Measurements from ENCODE around the gene TULP4. TPM values are rescaled to one million over a fixed set of nuclear protein-coding genes. Genes with fewer than 3 reads are reported as not detected.

The TULP4 gene
- total and polyA plus RNA-seq, 2 of the 8 experiments (the other 6 are each of a cell fraction or from before 2014, with no cell fraction given): 7.7 to 51.6 TPM

- Histone ChIP-seq H2AFZ (ENCODE audit: low read length) (no peak overlapping the region), H2BK15ac (ENCODE audit: low read length) (no peak overlapping the region), H2AK5ac (ENCODE audit: low read depth, low read length) (no peak overlapping the region), H3K4me1 (replicated peaks in 1 of 4; ENCODE audit: control insufficient read depth in 3 of 4, insufficient read depth in 4 of 4, low read length in 3 of 4) (peaks cover 10 to 18% (median 15%) of the 10 kb centered on the region in 4 experiments; a peak in 6 of 7 replicates), H4K91ac (replicated peaks; ENCODE audit: insufficient read length, low read length) (no peak overlapping the region), H3K9ac (replicated peaks in 1 of 4; ENCODE audit: extremely low read depth in 1 of 4, low read depth in 3 of 4, low read length in 3 of 4) (peak overlapping the region in 2 of 4 experiments; percentile 24 to 42; a peak in 4 of 7 replicates), H3K79me1 (ENCODE audit: low read depth, low read length) (peaks cover 4% of the 10 kb centered on the region; the same call in 1 of the 2 replicates), H3K4me2 (ENCODE audit: insufficient read depth in 1 of 2, low read depth in 2 of 2, low read length in 2 of 2) (no peak overlapping the region), H3K36me3 (ENCODE audit: control insufficient read depth in 2 of 4, insufficient read depth in 4 of 4, low read length in 3 of 4) (no peaks in the 10 kb centered on the region), H3K56ac (replicated peaks; ENCODE audit: insufficient read length, low read depth, low read length) (no peak overlapping the region), H3K9me3 (ENCODE audit: insufficient read depth in 2 of 2, low read depth in 1 of 2, low read length in 1 of 2) (no peaks in the 10 kb centered on the region), H2BK120ac (replicated peaks; ENCODE audit: low read depth, low read length) (no peak overlapping the region), H3K23me2 (ENCODE audit: low read depth, low read length) (no peaks in the 10 kb centered on the region), H4K8ac (ENCODE audit: extremely low read depth, insufficient read depth, low read length) (no peak overlapping the region), H3K4me3 (ENCODE audit: extremely low read depth in 1 of 4, insufficient read depth in 2 of 4, low read depth in 3 of 4, low read length in 4 of 4) (no peak overlapping the region), H3K79me2 (ENCODE audit: control insufficient read depth in 1 of 2, insufficient read depth in 2 of 2, low read length in 2 of 2) (peaks cover 0 to 26% of the 10 kb centered on the region in 2 experiments; a peak in 2 of 4 replicates), H3K23ac (ENCODE audit: insufficient read length) (no peak overlapping the region), H2BK5ac (ENCODE audit: low read depth, low read length) (0 out of 2 replicates have a peak overlapping the region, but pooled peaks have one; percentile 1), H4K20me1 (replicated peaks in 1 of 2; ENCODE audit: control insufficient read depth in 1 of 2, insufficient read depth in 2 of 2, low read length in 2 of 2) (no peaks in the 10 kb centered on the region), H2BK12ac (ENCODE audit: low read depth, low read length) (no peak overlapping the region), H3K4ac (replicated peaks; ENCODE audit: insufficient read length, low read depth, low read length) (no peak overlapping the region), H3K14ac (ENCODE audit: insufficient read length) (no peak overlapping the region), H2BK20ac (ENCODE audit: low read length) (0 out of 2 replicates have a peak overlapping the region, but pooled peaks have one; percentile 43), H3K18ac (ENCODE audit: extremely low read depth, low read length) (no peak overlapping the region; the same call in 1 of the 2 replicates), H3K27ac (ENCODE audit: low read depth, low read length) (no peak overlapping the region; the same call in 1 of the 2 replicates), H3K27me3 (replicated peaks in 1 of 4; ENCODE audit: control insufficient read depth in 3 of 4, extremely low read depth in 1 of 4, insufficient read depth in 3 of 4, low read length in 3 of 4) (no peaks in the 10 kb centered on the region), H4K5ac (ENCODE audit: insufficient read length, low read depth, low read length) (no peak overlapping the region)
- DNase-seq (ENCODE audit: low read depth in 1 of 2, low spot score in 2 of 2) (no peak), FAIRE-seq (no peak)
- POLR2A ChIA-PET (ENCODE audit: partially characterized antibody): no interaction called here
- TF ChIP-seq, protein P1, sequence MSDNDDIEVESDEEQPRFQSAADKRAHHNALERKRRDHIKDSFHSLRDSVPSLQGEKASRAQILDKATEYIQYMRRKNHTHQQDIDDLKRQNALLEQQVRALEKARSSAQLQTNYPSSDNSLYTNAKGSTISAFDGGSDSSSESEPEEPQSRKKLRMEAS (IDR thresholded peaks at IDR 0.05): no peak
- TF ChIP-seq CEBPB (IDR thresholded peaks at IDR 0.05; ENCODE audit: low read depth, low read length) (no peak), EZH2 (IDR thresholded peaks at IDR 0.05; ENCODE audit: low read depth, low read length, severe bottlenecking) (no peak), RBBP5 (IDR thresholded peaks at IDR 0.05; ENCODE audit: borderline replicate concordance, low read depth, low read length) (no peak), PHF8 (conservative IDR thresholded peaks at IDR 0.05; ENCODE audit: low read depth, low read length) (no peak), RFX5 (IDR thresholded peaks at IDR 0.05; ENCODE audit: borderline replicate concordance, low read depth, low read length) (no peak), BACH1 (IDR thresholded peaks at IDR 0.05; ENCODE audit: low read length) (no peak)
- TF ChIP-seq, protein P2, sequence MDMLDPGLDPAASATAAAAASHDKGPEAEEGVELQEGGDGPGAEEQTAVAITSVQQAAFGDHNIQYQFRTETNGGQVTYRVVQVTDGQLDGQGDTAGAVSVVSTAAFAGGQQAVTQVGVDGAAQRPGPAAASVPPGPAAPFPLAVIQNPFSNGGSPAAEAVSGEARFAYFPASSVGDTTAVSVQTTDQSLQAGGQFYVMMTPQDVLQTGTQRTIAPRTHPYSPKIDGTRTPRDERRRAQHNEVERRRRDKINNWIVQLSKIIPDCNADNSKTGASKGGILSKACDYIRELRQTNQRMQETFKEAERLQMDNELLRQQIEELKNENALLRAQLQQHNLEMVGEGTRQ (IDR thresholded peaks at IDR 0.05; ENCODE audit: low read length): no peak
- 84% methylated on average over 5 of the region's 5 CpGs; no CpG with 5 or more reads in 1 of the 2 experiments for WGBS, 2 experiments (ENCODE audit: extremely low coverage in 1 of 2, insufficient coverage in 1 of 2, insufficient read length in 1 of 2, insufficient replicate concordance in 2 of 2, low coverage in 1 of 2, low lambda C conversion rate in 2 of 2, missing lambda C conversion rate in 1 of 2)
- CTCF ChIA-PET (ENCODE audit: partially characterized antibody): interaction anchor here (0.7 to 1.4 kb wide), 3 partner anchors 10 to 64 kb away, joined by 3 to 4 read pairs (median 3); no protein-coding TSS in a partner anchor
These were observed 26.6 kb upstream of the TULP4 start for GRCh38 chr6:158285656-158286021.
